Activated CD4-positive, alpha-beta T cell treated with anti-CD3 and anti-CD28 coated beads, Interleukin-10, Interleukin-2, amounts not matched to agents 100 ng/mL and 50 ng/mL, durations not matched to agents 16 hours and 8 hours (primary cell): Measurements from ENCODE around the gene KLHDC4.
"Not testable (repeated sequence)": the region's sequence is repeated elsewhere in the genome, so short reads cannot be mapped to it uniquely, and the experiment has no call there.

Source experiments
- DNase-seq: peaks from one replicate; pipeline ENCODE4 v3.0.0-alpha.2; 2020

Gene KLHDC4

GRCh38 chr16:87681051-87681602, 84.7 kb downstream of the KLHDC4 start:
- DNase-seq: not testable (repeated sequence)

DNA sequence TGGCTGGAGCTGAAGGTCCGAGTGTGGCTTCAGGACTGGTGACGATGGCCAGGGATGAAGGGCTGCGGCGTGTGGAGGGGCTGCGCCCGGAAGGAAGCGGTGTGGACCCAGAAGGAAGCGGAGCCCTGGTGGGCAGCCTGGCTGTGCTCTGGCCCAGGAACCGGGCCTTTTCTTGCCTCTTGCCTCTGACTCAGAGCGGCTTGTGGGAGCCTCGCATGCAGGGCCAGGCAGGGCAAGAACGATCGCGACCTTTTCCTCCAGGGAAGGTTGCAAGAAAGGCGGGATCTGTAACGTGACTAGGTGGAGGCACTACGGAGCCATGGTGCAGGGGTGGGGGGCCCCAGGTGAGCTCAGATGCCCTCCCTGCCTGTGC, 85.5 kb downstream of the KLHDC4 start:
- no peak for DNase-seq

GRCh38 chr16:87679593-87680271, 86.1 kb downstream of the KLHDC4 start:
- DNase-seq: no peak

DNA sequence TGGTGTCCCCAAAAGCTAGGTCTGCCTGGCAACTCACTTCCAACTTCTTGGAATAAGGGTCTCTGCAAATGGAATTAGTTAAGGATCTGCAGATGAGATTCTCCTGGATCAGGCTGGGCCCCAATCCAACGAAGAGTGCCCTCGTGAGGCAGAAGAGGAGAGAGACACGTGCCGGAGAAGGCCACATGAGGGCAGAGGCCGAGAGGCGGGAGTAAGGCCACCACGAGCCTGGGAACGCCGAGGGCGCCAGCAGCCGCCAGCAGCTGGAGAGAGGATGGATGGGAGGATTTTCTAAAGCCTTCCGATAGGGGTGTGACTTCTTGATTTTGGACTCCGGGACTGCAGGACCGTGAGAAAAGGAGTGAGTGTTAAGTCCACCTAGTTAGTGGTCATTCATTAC, 87.2 kb downstream of the KLHDC4 start:
- no peak for DNase-seq

DNA sequence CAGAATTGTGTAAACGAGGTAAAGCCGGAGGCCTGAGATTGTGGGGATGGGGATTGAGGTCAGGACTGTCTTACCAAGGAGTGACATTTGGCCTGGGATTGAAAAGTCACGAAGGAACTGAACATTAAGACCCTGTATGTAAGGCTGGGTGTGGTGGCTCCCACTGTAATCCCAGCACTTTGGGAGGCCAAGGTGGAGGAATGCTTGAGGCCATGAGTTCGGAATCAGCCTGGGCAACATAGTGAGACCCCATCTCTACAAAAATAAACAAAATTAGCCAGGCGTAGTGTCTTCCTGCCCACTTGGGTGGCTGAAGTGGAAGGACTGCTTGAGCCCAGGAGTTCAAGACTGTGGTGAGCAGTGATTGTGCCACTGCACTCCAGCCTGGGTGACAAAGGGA, 88.0 kb downstream of the KLHDC4 start:
- no peak for DNase-seq

GRCh38 chr16:87675111-87675719, 90.6 kb downstream of the KLHDC4 start:
- no peak for DNase-seq

DNA sequence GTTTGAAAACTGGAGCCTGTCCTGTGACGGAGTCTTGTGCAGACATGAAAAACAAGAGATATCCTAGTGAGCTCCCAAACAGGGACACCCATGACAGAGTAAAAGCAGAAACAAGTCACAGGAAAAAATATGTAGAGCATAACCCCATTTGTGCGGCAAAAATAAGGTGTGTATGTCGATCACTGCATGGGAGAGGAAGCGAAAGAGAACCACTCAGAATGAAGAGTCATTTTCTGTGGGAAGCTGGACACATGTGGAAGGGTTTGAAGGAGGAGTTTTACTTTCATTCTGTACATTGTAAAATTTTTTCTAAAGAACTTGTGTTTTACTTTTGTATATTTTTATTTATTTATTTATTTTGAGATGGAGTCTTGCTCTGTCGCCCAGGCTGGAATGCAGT, 91.4 kb downstream of the KLHDC4 start:
- DNase-seq: no peak

DNA sequence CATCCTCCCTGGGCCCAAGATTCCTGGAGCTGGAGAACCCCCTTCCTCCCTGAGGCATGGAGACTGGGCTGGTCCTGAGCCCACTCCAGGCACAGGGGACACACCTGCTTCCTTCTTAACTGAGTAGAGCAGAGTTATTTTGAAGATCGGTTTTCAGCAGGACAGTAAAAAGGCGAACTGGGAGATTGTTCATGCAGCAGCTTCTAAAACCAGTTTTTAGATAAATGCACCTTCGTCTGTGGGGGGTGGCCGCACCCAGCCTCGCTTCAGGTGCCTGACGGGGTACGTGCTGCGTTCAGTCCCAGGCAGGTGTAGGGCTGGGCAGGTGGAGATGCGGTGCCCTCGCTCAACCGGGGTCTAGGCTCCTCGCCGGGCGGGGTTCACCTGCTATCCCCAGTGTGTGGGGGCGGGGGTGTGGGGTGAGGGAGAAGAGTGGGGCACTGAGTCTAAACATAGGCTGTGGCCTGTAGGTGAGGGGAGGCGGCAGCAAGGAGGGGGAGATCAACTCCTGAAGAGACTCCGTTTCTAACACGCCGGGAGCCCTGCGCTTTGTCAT, 94.0 kb downstream of the KLHDC4 start:
- DNase-seq: no peak

GRCh38 chr16:87671221-87671620, 94.6 kb downstream of the KLHDC4 start:
- DNase-seq: no peak

DNA sequence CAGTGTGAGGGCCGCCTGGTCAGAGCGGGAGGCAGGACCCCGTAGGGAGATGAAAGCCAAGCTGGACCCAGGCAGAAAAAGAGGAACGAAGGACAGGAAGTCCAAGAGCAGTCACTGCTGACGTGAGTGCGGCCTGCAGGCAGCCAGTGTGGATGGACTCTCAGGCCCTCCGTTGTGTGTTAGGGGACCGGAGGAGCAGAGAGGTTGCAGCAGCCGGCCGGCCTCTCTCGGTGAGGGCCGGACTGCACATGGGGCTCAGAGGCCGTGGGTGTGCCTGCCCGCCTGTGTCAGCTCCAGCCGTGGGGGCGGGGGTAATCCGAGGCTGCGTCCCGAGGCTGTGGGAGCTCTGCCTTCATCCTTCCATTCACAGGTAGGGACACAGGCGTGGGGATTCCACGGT, 96.1 kb downstream of the KLHDC4 start:
- DNase-seq: no peak

GRCh38 chr16:87667946-87668345, 97.8 kb downstream of the KLHDC4 start:
- no peak for DNase-seq

DNA sequence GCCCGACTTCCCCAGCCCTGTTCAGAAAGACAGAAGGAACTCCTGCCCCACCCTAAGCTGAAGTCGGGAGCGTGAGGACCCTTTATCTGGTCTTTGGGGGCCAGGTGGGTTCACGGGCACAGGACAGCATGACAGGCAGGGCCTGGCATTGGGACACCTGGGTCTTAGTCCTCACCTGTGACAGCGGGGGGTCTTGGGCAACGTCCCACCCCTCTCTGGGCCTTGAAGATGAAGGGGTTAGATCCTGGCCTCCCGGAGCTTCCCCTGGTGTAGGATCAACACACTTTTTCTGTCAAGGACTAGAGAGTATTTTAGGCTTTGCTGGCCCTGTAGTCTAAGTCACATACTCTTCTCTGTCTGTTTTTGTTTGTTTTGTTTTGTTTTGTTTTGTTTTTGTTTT, 98.3 kb downstream of the KLHDC4 start:
- no peak for DNase-seq

DNA sequence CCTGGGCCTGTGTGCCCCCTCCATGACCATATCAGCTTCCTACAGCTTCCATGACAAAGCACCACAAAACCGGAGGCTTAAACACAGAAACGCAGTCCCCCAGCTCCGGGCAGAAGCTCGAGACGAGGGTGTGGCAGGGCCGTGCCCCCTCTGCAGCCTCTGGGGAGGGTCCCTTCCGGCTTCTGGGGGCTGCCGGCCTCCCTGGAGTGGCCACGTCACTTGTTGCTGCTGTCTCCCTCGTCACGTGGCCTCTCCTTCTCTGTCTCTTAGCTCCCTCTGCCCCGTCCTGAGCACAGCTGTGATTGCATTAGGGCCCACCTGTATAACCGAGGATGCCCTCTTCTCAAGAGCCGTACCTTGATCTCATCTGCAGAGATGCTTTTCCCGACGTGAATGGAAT, 98.9 kb downstream of the KLHDC4 start:
- DNase-seq: no peak

- DNase-seq: no peak
Measured at GRCh38 chr16:87665193-87665592, 100.6 kb downstream of the KLHDC4 start.

DNA sequence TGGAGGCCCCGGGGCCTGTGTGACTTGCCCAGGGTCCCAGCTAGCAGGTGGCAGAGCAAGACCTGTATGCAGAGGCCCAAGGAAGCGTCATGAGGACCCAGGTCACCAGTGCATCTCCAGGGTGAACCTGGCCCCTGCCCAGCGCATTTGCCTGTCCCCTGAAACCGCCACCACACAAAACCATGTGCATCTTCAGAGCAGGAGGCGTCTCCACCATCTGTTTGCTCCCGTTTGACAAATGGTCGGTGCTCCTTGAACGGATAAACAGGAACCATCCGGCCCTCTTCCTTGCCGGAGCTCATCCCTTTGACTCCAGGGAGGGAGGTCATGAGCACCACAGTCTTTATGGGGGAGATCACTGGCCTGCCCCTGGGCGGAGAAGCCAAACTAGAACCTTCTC, 101.0 kb downstream of the KLHDC4 start:
- DNase-seq: no peak

DNA sequence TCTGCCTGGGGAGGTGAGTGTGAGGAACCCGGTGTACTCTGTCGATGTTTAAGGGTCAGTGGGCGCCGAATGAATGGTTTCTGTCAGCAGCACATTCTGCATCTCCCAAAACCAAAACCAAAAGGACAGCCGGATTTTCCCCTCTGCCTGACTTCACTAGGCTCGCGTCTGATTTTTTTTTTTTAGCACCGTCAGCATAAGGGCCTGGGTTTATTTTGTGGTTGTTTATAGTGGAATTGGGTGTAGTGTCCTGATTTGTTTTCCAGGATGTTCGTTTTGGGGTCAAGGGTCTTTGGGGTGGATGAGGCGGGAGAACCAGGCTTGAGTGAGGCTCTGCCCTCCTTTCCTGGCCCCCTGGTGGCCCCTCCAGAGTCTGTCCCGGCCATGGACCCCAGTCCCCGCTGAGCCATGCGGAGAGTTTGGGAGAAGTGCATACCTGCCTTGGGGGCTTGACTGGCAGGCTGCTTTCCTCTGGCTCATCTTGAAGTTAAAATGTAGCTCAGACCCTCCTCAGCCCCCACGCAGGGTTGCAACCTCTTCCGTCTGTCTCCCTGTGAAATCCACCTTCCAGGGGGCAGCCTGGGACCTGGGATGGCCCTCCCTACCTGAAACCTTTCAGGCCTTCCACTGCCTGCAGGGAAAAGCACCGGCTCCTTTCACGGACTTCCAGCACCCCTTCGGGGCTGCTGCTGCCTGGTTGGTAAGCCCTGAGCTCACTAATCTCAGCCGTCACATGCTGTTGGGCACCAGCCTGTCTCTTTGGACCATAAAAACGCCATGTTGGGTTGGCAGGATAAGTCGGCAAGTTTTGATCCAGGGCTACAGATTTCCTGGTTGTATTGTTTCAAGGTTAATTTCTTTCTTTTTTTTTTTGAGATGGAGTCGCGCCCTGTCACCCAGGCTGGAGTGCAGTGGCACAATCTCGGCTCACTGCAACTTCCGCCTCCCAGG, 103.3 kb downstream of the KLHDC4 start:
- no peak for DNase-seq

- peak; percentile 35 for DNase-seq
Measured at GRCh38 chr16:87661561-87661960, 104.2 kb downstream of the KLHDC4 start.

- no peak for DNase-seq
Measured at GRCh38 chr16:87658564-87659225, 107.1 kb downstream of the KLHDC4 start.
